HCT116 (cell line): ENCODE results near the gene PAX8. TPM values are rescaled to one million over a fixed set of nuclear protein-coding genes. Genes with fewer than 3 reads are reported as not detected.

Source experiments
- ATAC-seq: fragments of 200-7000 bp; cut with Tn5 transposase; 2 replicates; pipeline ENCODE4 v1.9.1; 2020; ENCODE audit warnings: mild to moderate bottlenecking, moderate library complexity
- BruUV-seq: library from RNA; stranded (reverse); fragments of 400-500 nt; replicated peaks from 2 replicates; lab custom pipeline; 2021; lab: Mats Ljungman, UMichigan
- CTCF ChIA-PET: fragments of 300-600 bp; sonication (Branson Sonifier 250); formaldehyde crosslinking; loops from one replicate; lab custom pipeline; 2021; ENCODE audit warnings: antibody characterized with exemption; lab: Charles Lee
- POLR2A ChIA-PET: fragments of 300-600, 350-600 bp; sonication (Branson Sonifier 250); formaldehyde crosslinking; loops from one replicate; lab custom pipeline; 2021; ENCODE audit warnings: antibody characterized with exemption; lab: Charles Lee
- RAD21 ChIA-PET, 2 experiments: fragments of 300-600 bp; sonication (Branson Sonifier 250); formaldehyde crosslinking; loops; one replicate each; lab custom pipeline; 2023; ENCODE audit warnings: low total read pairs in 2 of 2; ENCODE audit not compliant: uncharacterized antibody in 2 of 2, unreplicated experiment in 2 of 2, low non-redundant PET in 1 of 2; lab: Charles Lee
- DNase-seq: peaks from one replicate; pipeline ENCODE4 v3.0.0-alpha.2; 2010; ENCODE audit warnings: low read depth, low spot score
- H2AFZ ChIP-seq: fragments of 200-600 bp; shearing (Covaris generic), sonication (generic); 2 replicates; pipeline ENCODE4 v1.6.1; 2017; ENCODE audit warnings: low read depth, mixed run types, mixed read lengths, antibody characterized with exemption, low read length; ENCODE audit not compliant: poor library complexity, severe bottlenecking
- H3K27ac ChIP-seq: 2 replicates; pipeline ENCODE4 v1.5.1; 2012; ENCODE audit warnings: low read depth, low read length
- H3K27me3 ChIP-seq: fragments of 200-600 bp; sonication (generic); 2 replicates; pipeline ENCODE4 v1.6.1; 2016; ENCODE audit warnings: mixed run types, low read length, mixed read lengths; ENCODE audit not compliant: insufficient read depth
- H3K36me3 ChIP-seq, 2 experiments: fragments of 200-500 bp in 1 of 2; fragments of 200-600 bp in 1 of 2; sonication (Bioruptor generic) in 1 of 2; sonication (generic) in 1 of 2; 2 replicates each; pipeline versions ENCODE4 v1.5.1 to v1.6.1; 2014 to 2016; ENCODE audit warnings: low read length in 2 of 2, inconsistent platforms in 1 of 2, mixed read lengths in 1 of 2, mixed run types in 1 of 2; ENCODE audit not compliant: insufficient read depth in 2 of 2, control insufficient read depth in 1 of 2
- H3K4me1 ChIP-seq, 2 experiments: fragments of 200-600 bp in 1 of 2; sonication (generic) in 1 of 2; 2 replicates each; pipeline versions ENCODE4 v1.5.1 to v1.6.1; 2012 to 2017; ENCODE audit warnings: low read length in 2 of 2, inconsistent platforms in 1 of 2, mild to moderate bottlenecking in 1 of 2, mixed read lengths in 1 of 2, mixed run types in 1 of 2, moderate library complexity in 1 of 2; ENCODE audit not compliant: insufficient read depth in 2 of 2, control insufficient read depth in 1 of 2
- H3K4me2 ChIP-seq: fragments of 200-600 bp; sonication (generic); 2 replicates; pipeline ENCODE4 v1.6.1; 2017; ENCODE audit warnings: mixed run types, low read length, mixed read lengths
- H3K4me3 ChIP-seq, 2 experiments: fragments of 200-600 bp in 1 of 2; sonication (generic) in 1 of 2; replicated peaks in 1 of 2; 2 replicates each; pipeline ENCODE4 v1.5.1; 2011 to 2016; ENCODE audit warnings: low read length in 2 of 2, control low read depth in 1 of 2, low read depth in 1 of 2, mild to moderate bottlenecking in 1 of 2, mixed read lengths in 1 of 2, mixed run types in 1 of 2
- H3K79me2 ChIP-seq: fragments of 200-600 bp; sonication (generic); 2 replicates; pipeline ENCODE4 v1.6.1; 2017; ENCODE audit warnings: mild to moderate bottlenecking, mixed run types, low read length, moderate library complexity, mixed read lengths; ENCODE audit not compliant: insufficient read depth
- H3K9ac ChIP-seq: fragments of 200-600 bp; sonication (generic); 2 replicates; pipeline ENCODE4 v1.6.1; 2016; ENCODE audit warnings: low read length, mixed read lengths
- H3K9me2 ChIP-seq: fragments of 200-600 bp; sonication (generic), shearing (Covaris generic); 2 replicates; pipeline ENCODE4 v1.6.1; 2017; ENCODE audit warnings: mixed run types, mild to moderate bottlenecking, moderate library complexity; ENCODE audit not compliant: insufficient read depth
- H3K9me3 ChIP-seq, 2 experiments: fragments of 200-500 bp in 1 of 2; fragments of 200-600 bp in 1 of 2; sonication (Bioruptor generic) in 1 of 2; sonication (generic) in 1 of 2; 2 replicates each; pipeline ENCODE4 v1.6.1; 2014 to 2017; ENCODE audit warnings: low read length in 2 of 2, mixed read lengths in 2 of 2, inconsistent platforms in 1 of 2, low read depth in 1 of 2, mild to moderate bottlenecking in 1 of 2, mixed run types in 1 of 2, moderate library complexity in 1 of 2; ENCODE audit not compliant: control insufficient read depth in 1 of 2, insufficient read depth in 1 of 2
- H4K20me1 ChIP-seq: fragments of 200-600 bp; sonication (generic), shearing (Covaris generic); 2 replicates; pipeline ENCODE4 v1.6.1; 2017; ENCODE audit warnings: mixed run types, mild to moderate bottlenecking, moderate library complexity; ENCODE audit not compliant: insufficient read depth
- CBX3 ChIP-seq: IDR thresholded peaks from 2 replicates; pipeline ENCODE4 v1.6.1; 2012; ENCODE audit warnings: low read depth
- CTCF ChIP-seq, 3 experiments: fragments of 200-600 bp in 1 of 3; sonication (generic) in 1 of 3; IDR thresholded peaks in 2 of 3; conservative IDR thresholded peaks in 1 of 3; 2 replicates each; pipeline ENCODE4 v1.5.1; 2012 to 2017; ENCODE audit warnings: low read depth in 2 of 3, low read length in 2 of 3, antibody characterized with exemption in 1 of 3, borderline replicate concordance in 1 of 3, control low read depth in 1 of 3, mild to moderate bottlenecking in 1 of 3, mixed read lengths in 1 of 3, mixed run types in 1 of 3, moderate library complexity in 1 of 3; ENCODE audit not compliant: insufficient read depth in 1 of 3
- EGR1 ChIP-seq: IDR thresholded peaks from 2 replicates; pipeline ENCODE4 v1.6.1; 2012; ENCODE audit warnings: low read depth
- ELF1 ChIP-seq: IDR thresholded peaks from 2 replicates; pipeline ENCODE4 v1.6.1; 2012; ENCODE audit warnings: low read depth, borderline replicate concordance
- EZH2 ChIP-seq: fragments of 200-600 bp; sonication (generic); IDR thresholded peaks from 2 replicates; pipeline ENCODE4 v1.6.1; 2017; ENCODE audit warnings: antibody characterized with exemption, mixed run types
- EZH2phosphoT487 ChIP-seq: fragments of 200-600 bp; IDR thresholded peaks from 2 replicates; pipeline ENCODE4 v1.6.1; 2018; ENCODE audit warnings: antibody characterized with exemption, borderline replicate concordance
- FOSL1 ChIP-seq: IDR thresholded peaks from 2 replicates; pipeline ENCODE4 v1.6.1; 2012; ENCODE audit warnings: low read depth
- POLR2A ChIP-seq: IDR thresholded peaks from 2 replicates; pipeline ENCODE4 v1.7.0; 2011; ENCODE audit warnings: borderline replicate concordance; ENCODE audit not compliant: insufficient read depth, insufficient read length; ENCODE audit errors: extremely low read depth
- TCF7L2 ChIP-seq: IDR thresholded peaks from 2 replicates; pipeline ENCODE4 v1.7.0; 2011; ENCODE audit warnings: borderline replicate concordance, inconsistent platforms; ENCODE audit not compliant: insufficient read depth, insufficient read length; ENCODE audit errors: extremely low read depth
- YY1 ChIP-seq: IDR thresholded peaks from 2 replicates; pipeline ENCODE4 v1.6.1; 2011; ENCODE audit warnings: low read length, low read depth, moderate library complexity, mild to moderate bottlenecking; ENCODE audit not compliant: insufficient replicate concordance; ENCODE audit errors: extremely low read depth
- intact Hi-C: fragments of 100-400 bp; cut with micrococcal nuclease; formaldehyde crosslinking; loops from 2 replicates; pipeline ENCODE4 v1.10.0; 2022
- total RNA-seq: library from RNA; stranded (reverse); gene quantifications from one replicate; pipeline ENCODE4 v1.2.1, GENCODE V29; 2021; ENCODE audit not compliant: unreplicated experiment
- TF ChIP-seq, protein P1 (sequence below): IDR thresholded peaks from 2 replicates; pipeline ENCODE4 v1.6.1; 2011; ENCODE audit warnings: mild to moderate bottlenecking, low read length, moderate library complexity; ENCODE audit not compliant: insufficient replicate concordance; ENCODE audit errors: extremely low read depth

The PAX8 gene
- total RNA-seq, 1 experiment from 2014 or later: 4.4 TPM

DNA sequence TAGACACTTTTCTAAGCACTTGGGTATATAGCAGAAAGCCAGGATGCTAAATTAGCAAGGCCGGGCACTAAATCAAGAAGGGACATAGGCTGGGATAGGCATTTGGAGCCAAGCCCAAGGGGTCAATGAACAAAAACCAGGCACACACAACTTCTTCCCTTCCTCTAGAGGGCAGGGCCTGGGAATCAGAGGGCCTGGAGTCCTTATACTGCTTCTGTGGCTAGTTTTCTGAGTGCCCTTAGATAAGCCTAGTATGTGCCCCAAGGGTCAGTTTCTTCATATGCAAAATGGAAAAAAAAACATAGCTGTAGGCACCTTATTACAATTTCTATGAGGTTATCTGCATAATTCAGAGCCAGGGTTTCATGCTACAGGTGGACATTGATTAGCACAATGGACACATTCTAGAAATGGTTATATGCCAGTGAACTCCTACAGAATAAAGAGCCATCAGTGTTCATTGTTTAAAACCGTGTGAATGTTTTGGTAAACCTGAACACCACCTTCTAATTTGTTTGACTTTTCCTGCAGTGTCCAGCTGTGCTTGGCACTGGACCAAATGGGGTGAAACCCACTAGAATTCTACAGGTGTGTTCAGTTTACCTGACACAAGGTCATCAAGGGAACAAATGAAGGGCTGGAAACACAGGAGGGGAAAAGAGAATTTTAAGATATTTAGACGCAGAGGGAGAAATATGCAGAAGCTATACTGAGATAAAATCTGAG lies 49.6 kb downstream of the PAX8 start:
- Histone ChIP-seq H3K4me2 (no peak overlapping the region), H3K79me2 (no peaks in the 10 kb centered on the region), H3K9me3 (no peaks in the 10 kb centered on the region), H3K4me3 (no peak overlapping the region), H3K9ac (no peak overlapping the region), H3K27ac (no peak overlapping the region), H3K27me3 (no peaks in the 10 kb centered on the region), H2AFZ (no peak overlapping the region), H3K4me1 (peaks cover 5 to 6% of the 10 kb centered on the region in 2 experiments; a peak in 3 of 4 replicates), H3K9me2 (no peaks in the 10 kb centered on the region), H4K20me1 (no peaks in the 10 kb centered on the region), H3K36me3 (no peaks in the 10 kb centered on the region)
- ATAC-seq: peak; percentile 52; the same call in 1 of the 2 replicates
- BruUV-seq: no TSS peak
- RAD21 ChIA-PET: interaction anchor here in 1 of 2 experiments (0.6 kb wide), 1 partner anchor 9 kb away, joined by 3 read pairs; no protein-coding TSS in a partner anchor
- intact Hi-C loops: no loop called here
- no peak for DNase-seq
- POLR2A ChIA-PET: interaction anchor here (1.2 kb wide), 1 partner anchor 12 kb away, joined by 3 read pairs; no protein-coding TSS in a partner anchor
- CTCF ChIA-PET: no interaction called here
- TF ChIP-seq POLR2A: no peak
- TF ChIP-seq CTCF (IDR thresholded peaks at IDR 0.05 in 2 of 3, conservative IDR thresholded peaks at IDR 0.05 in 1 of 3; ENCODE audit: borderline replicate concordance in 1 of 3, insufficient read depth in 1 of 3, low read depth in 2 of 3, low read length in 2 of 3): peak in 1 of 3 experiments; percentile 21; a peak in 1 of 6 replicates

DNA sequence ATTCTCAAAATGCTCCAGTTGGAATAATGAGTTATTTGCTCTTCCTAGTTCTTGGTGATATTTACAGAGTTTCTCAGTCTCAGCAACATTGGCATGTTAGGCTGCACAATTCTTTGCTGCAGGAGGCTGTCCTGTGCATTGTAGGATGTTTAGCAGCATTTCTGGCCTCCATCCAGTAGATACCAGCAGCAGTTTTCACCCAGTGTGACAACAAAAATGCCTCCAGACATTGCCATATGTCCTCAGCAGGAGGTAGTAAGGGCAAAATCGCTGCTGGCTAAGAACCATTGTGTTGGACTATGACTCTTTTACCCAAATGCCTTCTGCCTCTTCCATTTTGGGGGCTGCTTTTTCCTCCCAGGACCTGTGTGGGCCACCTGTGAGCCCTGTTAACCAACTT lies 50.4 kb downstream of the PAX8 start:
- no peak for TF ChIP-seq EZH2
- no peak for TF ChIP-seq ELF1
- TF ChIP-seq EZH2phosphoT487: no peak
- no peak for TF ChIP-seq TCF7L2
- no peak for TF ChIP-seq FOSL1
- no peak for TF ChIP-seq CBX3
- TF ChIP-seq CTCF (IDR thresholded peaks at IDR 0.05 in 2 of 3, conservative IDR thresholded peaks at IDR 0.05 in 1 of 3; ENCODE audit: borderline replicate concordance in 1 of 3, insufficient read depth in 1 of 3, low read depth in 2 of 3, low read length in 2 of 3): no peak
- TF ChIP-seq EGR1: no peak
- TF ChIP-seq, protein P1, sequence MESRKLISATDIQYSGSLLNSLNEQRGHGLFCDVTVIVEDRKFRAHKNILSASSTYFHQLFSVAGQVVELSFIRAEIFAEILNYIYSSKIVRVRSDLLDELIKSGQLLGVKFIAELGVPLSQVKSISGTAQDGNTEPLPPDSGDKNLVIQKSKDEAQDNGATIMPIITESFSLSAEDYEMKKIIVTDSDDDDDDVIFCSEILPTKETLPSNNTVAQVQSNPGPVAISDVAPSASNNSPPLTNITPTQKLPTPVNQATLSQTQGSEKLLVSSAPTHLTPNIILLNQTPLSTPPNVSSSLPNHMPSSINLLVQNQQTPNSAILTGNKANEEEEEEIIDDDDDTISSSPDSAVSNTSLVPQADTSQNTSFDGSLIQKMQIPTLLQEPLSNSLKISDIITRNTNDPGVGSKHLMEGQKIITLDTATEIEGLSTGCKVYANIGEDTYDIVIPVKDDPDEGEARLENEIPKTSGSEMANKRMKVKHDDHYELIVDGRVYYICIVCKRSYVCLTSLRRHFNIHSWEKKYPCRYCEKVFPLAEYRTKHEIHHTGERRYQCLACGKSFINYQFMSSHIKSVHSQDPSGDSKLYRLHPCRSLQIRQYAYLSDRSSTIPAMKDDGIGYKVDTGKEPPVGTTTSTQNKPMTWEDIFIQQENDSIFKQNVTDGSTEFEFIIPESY: no peak
- TF ChIP-seq YY1: no peak
- H3K4me2 ChIP-seq: no peak overlapping the region
- no peak for DNase-seq
- ChIA-PET CTCF (no interaction called here), RAD21 (no interaction called here), POLR2A (no interaction called here)
- H3K27ac ChIP-seq: no peak overlapping the region
- no peaks in the 10 kb centered on the region for H4K20me1 ChIP-seq
- no peak overlapping the region for H3K9ac ChIP-seq
- no peaks in the 10 kb centered on the region for H3K27me3 ChIP-seq
- no peaks in the 10 kb centered on the region for H3K36me3 ChIP-seq
- ATAC-seq: no peak
- no peak overlapping the region for H2AFZ ChIP-seq
- BruUV-seq: no TSS peak
- no peaks in the 10 kb centered on the region for H3K79me2 ChIP-seq
- intact Hi-C loops: no loop called here
- H3K9me2 ChIP-seq: peaks cover 4% of the 10 kb centered on the region; the same call in 1 of the 2 replicates
- H3K4me1 ChIP-seq: no peaks in the 10 kb centered on the region; a peak in 1 of 4 replicates
- H3K4me3 ChIP-seq: no peak overlapping the region
- H3K9me3 ChIP-seq: no peaks in the 10 kb centered on the region
